H1 (cell line): ENCODE measurements around the gene HTR3C. TPM values are rescaled to one million over a fixed set of nuclear protein-coding genes. Genes with fewer than 3 reads are reported as not detected.

Experiments used
- CBX5 ChIP-seq: fragments of 300-800, 300-1000 bp; sonication (generic); IDR thresholded peaks from 2 replicates; pipeline ENCODE4 v1.7.1; 2016; ENCODE audit warnings: antibody characterized with exemption, low read length, low read depth
- CHD2 ChIP-seq: IDR thresholded peaks from 2 replicates; pipeline ENCODE4 v1.6.1; 2012; ENCODE audit warnings: low read length, improper control_type of control experiment
- CHD7 ChIP-seq: fragments of 300-600 bp; sonication (generic); IDR thresholded peaks from 2 replicates; pipeline ENCODE4 v1.7.1; 2012; ENCODE audit warnings: low read length, moderate library complexity, mild to moderate bottlenecking, inconsistent platforms; ENCODE audit not compliant: insufficient replicate concordance
- GTF2F1 ChIP-seq: IDR thresholded peaks from 2 replicates; pipeline ENCODE4 v1.6.1; 2012; ENCODE audit warnings: low read depth, low read length, improper control_type of control experiment, borderline replicate concordance
- MAFK ChIP-seq: IDR thresholded peaks from 2 replicates; pipeline ENCODE4 v1.6.1; 2012; ENCODE audit warnings: low read depth, mild to moderate bottlenecking, improper control_type of control experiment, low read length
- SP4 ChIP-seq: IDR thresholded peaks from 2 replicates; pipeline ENCODE4 v1.6.1; 2012; ENCODE audit warnings: low read length, inconsistent platforms
- polyA plus RNA-seq, 7 experiments: library from polyadenylated mRNA; depleted of rRNA in 3 of 7; stranded (reverse) in 5 of 7; unstranded in 2 of 7; fragments of >200 nt in 5 of 7; fragments of 200-250 nt in 2 of 7; gene quantifications; 1 replicate in 5 of 7; 2 replicates in 1 of 7; 4 replicates in 1 of 7; pipeline versions ENCODE4 v1.2.1 to v1.2.3, GENCODE V29; 2011 to 2013; ENCODE audit warnings: missing spikeins in 2 of 7, mixed read lengths in 2 of 7
- total RNA-seq: library from RNA; stranded (reverse); fragmentation: NEBNext Ultra II Directional; extraction: Animal tissue kit (Norgen Biotek cat#: 25700); gene quantifications from 2 replicates; pipeline ENCODE4 v1.2.1, GENCODE V29; 2021

Gene HTR3C
- total and polyA plus RNA-seq, 2 of the 8 experiments (the other 6 are each of a cell fraction or from before 2014, with no cell fraction given): 0.03 TPM; not detected in 1

- TF ChIP-seq GTF2F1 (no peak), SP4 (no peak), CHD2 (no peak), CBX5 (no peak), MAFK (no peak), CHD7 (no peak)
Measured at GRCh38 chr3:184059424-184059823, 6.6 kb downstream of the HTR3C start (continued).
